NCI-H2227 treated with DMSO at 0.1 percent for 48 hours (cell line): ENCODE data around the gene PTH1R.

Experiments
- DNase-seq: peaks from one replicate; lab custom pipeline; 2025; lab: John Stamatoyannopoulos, UW

The PTH1R gene

GRCh38 chr3:46864061-46864881 is 13.2 kb upstream of the PTH1R start:
- no peak for DNase-seq

DNA sequence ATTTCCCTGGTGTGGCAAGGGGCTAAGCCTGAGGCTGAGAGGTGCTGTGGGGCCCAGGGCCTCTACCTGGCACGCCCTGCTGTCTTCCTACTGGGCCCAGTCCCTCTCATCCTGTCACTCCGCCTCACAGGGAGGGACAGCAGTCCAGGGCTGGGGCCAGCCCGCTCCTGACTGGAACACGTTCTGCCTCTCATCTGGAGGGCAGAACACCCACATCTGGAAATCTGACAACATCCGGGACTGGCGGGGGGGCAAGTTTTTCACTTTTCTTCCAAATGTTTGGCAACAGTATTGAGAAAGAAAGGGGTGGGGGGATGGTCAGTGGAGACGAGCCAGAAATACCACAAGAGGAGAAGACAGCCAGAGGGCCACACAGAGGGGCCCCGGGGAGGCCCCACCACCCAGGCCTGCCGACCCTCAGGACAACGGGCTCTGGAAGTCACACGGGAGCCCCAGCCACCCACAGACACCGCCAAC is 12.5 kb upstream of the PTH1R start:
- DNase-seq, result no peak

- DNase-seq, result no peak
Measured at GRCh38 chr3:46865546-46865945, 12.0 kb upstream of the PTH1R start.

DNA sequence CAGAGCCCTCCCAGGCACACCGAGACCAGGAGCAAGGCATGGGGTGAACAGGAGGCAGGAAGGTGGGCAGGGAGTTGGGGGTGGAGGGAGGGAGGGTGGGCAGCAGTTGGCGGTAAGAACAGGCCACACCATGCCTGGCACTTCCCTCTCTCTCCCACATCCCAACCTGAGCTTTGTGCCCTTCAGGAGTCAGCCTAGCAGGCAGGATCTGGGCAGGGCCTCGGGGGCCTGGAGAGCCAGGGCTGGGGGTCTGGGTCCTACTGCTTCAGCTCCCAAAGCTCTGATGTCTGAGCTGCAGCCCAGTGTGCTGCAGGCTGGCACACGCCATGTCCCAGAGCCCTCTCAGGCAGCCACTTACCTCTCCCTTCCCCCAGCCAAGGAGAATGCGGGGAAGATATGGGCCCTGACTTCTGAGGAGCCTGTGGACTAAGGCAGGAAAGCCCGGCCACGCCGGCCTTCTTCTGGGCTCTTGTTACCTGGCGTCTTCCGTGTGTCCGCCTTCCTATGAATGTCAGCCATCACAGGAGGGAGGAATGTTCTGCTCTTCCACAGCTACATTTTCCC is 11.4 kb upstream of the PTH1R start:
- no peak for DNase-seq

- no peak for DNase-seq
Measured at GRCh38 chr3:46866720-46867549, 10.6 kb upstream of the PTH1R start.

- no peak for DNase-seq
Measured at GRCh38 chr3:46867550-46867898, 10.0 kb upstream of the PTH1R start.

- no peak for DNase-seq
Measured at GRCh38 chr3:46868287-46868686, 9.2 kb upstream of the PTH1R start.

GRCh38 chr3:46868948-46869347 is 8.6 kb upstream of the PTH1R start:
- no peak for DNase-seq

GRCh38 chr3:46869440-46869839 is 8.1 kb upstream of the PTH1R start:
- DNase-seq, result no peak

- DNase-seq, result no peak
Measured at GRCh38 chr3:46870651-46871050, 6.9 kb upstream of the PTH1R start.

- DNase-seq, result no peak
Measured at GRCh38 chr3:46871222-46871621, 6.3 kb upstream of the PTH1R start.

GRCh38 chr3:46873521-46873920 is 4.0 kb upstream of the PTH1R start:
- no peak for DNase-seq

DNA sequence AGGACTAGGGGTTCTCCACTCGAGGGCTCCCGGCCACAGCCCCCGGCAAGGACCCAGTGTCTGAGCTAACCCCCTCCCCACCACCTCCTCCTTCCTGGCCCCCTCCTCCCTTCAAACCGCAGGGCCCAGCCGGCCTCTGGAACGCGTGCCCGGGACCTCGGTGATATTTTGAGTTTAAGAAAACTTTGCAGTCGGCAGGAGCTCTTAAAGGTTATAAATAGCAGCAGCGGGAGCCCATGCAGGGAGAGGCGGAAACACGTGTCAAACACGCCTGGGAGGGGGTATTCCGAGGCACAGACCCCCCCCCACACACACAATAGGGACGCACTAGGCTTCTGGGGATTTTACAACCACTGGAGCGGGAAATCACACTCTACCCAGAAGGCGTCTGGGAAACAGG is 3.1 kb upstream of the PTH1R start:
- no peak for DNase-seq

- no peak for DNase-seq
Measured at GRCh38 chr3:46875560-46875959, 2.0 kb upstream of the PTH1R start.

DNA sequence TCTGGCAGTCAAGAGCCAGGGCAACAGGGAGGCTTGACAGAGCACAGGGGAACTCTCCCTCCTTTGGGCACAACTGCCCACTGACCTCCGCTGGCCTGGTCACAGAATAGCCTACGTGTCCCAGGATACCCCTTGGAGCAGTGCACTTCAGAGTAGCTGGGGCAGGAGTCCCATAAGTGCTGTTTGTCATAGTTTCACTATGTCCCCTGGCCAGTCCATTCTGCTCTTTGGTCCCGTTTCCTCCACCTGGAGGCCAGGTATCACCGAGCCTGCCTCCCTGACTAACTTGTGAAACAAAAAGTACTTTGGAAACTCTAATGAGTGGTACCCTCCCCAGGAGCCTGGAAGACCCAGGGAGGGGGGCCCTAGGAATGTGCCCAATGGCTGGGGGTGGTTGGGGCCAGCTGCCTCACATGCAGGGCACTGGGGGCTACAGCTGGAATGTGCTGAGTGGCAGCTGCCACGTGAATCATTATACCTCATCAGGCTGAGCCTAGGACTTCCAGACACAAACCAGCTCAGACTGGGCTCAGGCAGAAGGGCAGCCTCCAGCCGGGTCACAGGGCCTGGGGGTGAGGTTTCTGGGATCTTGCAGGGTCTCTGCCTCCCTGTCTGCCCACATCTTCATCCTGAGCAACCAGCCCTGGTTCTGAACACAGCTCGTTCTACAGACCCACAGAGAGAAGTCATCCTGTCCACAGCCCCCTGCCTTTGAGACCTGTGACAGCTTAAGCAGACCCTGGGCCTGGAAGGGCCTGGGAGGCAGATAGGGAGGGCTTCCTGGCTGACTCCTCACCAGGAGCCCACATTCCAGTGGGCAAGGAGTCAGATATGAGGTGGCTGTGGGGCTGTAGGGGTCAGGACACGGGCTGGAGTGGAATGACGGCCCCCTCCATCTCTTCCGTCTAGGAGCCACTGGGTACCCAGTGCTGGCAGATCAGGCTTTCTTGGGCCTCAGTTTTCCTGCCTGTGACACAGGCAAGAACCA is 914 bp upstream of the PTH1R start:
- no peak for DNase-seq

GRCh38 chr3:46878781-46879436 is 1.4 kb downstream of the PTH1R start:
- DNase-seq, result no peak

- no peak for DNase-seq
Measured at GRCh38 chr3:46880884-46881595, 3.5 kb downstream of the PTH1R start.

DNA sequence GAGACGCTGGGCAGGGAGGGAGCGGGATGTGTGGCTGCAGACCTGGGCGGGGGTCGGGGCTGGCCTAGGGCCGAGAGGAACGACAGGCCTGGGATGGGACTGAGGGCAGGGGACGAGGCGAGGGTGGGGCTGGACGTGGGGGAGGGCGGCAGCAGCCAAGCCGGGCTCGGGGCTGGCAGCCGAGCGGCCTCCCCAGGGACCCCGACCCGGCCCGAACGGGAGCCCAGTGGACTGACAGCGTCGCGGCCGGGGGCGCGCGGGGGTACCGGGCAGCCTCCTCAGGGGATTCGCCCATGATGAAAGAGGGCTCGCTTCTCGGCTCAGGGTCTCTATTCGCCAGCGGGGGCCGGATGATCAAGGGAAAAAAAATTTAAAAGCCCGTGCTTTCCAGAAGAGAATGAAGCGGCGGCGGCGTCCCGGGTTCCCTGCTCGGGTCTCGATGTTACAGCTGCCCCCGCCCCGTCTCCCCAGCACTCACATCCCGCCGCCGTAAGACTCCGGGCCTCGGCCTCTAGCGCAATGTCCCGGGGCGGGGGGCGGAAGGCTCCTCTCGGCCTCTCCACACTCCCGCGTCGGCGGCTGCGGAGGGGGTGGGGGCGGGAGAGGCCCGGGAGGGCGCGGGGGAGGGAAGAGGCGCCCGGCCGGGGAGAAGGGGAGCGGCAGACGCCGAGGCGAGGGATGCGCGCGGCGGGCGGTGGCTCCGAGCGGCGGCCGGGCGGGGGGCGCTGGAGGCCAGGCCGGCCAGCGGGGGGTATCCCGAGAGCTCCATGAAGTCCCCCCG is 4.3 kb downstream of the PTH1R start:
- DNase-seq, result no peak

- DNase-seq, result no peak
Measured at GRCh38 chr3:46882377-46883053, 5.0 kb downstream of the PTH1R start.
